Superior temporal gyrus (tissue), 1 donor: Measurements from ENCODE around the gene DERL3.
"Not testable (repeated sequence)": the region's sequence is repeated elsewhere in the genome, so short reads cannot be mapped to it uniquely, and the experiment has no call there.

Experiments
- DNase-seq: peaks from one replicate; pipeline ENCODE4 v3.0.0-alpha.2; 2016; ENCODE audit errors: extremely low spot score

The DERL3 gene

DNA sequence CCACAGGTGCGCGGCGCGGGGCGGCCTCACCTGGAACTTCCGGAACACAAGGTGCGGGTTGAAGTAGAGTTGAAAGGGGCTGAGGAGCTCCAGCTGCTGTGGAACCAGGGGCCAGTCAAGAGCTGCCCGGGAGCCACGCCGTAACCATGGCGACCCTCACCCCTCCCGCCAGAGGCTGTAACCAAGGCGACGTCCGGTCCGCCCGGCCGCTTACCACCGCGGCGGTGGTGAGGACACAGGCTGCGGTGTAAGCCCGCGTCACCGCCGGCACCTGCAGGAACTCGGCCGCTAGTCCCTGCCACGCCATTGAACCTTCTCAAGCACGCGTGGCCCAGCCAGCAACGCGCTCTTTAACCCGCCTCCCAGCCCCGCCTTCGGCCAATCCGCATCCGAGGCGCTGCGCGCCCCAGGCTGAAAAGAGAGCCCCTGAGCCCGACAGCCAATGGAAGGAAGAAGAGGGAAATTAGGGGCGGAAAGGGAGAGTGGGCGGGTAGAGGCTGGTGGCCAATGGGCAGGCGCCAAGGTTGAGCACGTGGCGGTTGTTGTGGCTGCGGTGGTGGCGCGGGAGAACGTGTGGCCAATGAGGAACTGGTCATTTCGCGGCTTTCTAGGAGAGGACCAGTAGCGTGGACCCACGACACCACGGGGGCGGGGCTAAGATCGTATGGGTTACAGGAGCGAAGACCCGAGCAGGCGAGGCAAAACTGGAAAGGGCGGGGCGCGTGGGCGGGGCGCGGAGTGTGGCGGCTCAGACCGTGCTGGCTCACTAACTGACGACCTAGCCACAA, at the start of gene DERL3:
Gene DERL3 (minus strand): TSS at position 326 of the 788 bp plus-strand sequence. CDS start 19 bp downstream, at position 307.
- peak; percentile 94 for DNase-seq

DNA sequence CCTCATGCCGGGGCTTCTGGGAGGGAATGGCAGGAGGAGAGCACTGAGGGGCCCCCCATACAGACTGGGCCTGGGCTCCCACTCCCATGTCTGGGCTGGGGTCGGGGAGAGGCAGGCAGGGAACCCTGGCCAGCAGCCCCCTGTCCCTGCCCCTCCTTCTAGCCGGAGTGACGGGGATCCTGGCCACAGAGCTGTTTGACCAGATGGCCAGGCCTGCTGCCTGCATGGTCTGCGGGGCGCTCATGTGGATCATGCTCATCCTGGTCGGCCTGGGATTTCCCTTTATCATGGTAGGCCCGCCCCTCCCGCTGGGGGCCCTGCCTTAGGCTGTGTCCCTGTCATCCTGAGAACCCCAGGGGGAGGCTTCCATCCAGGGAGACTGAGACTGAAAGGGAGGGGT, 45.3 kb upstream of the DERL3 start:
- DNase-seq, result no peak

DNA sequence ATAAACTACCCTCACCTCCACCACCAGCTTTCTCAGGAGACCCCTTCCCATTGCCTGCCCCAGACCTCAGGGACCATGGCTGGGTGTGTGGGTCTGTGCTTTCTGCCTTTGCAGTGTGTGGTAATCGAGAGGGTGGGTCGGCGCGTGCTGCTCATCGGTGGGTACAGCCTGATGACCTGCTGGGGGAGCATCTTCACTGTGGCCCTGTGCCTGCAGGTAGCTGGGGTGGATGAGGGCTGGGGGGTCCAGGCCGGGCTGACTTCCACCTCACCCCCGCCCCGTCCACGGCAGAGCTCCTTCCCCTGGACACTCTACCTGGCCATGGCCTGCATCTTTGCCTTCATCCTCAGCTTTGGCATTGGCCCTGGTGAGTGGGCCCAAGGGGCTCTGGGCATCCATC, 44.9 kb upstream of the DERL3 start:
- no peak for DNase-seq

DNA sequence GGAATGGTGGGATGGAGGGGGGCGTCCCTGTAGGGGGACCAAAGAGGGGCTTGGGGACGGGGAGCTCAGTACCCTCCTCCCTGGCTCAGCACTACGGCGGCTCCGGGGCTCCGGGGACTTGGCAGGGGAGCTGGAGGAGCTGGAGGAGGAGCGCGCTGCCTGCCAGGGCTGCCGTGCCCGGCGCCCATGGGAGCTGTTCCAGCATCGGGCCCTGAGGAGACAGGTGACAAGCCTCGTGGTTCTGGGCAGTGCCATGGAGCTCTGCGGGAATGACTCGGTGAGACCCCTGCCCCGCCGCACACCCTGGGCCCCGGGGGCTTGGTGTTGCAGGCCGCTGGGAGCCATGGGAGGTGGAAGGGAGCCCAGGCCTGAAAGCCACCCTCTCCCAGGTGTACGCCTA, 43.6 kb upstream of the DERL3 start:
- DNase-seq, result no peak

DNA sequence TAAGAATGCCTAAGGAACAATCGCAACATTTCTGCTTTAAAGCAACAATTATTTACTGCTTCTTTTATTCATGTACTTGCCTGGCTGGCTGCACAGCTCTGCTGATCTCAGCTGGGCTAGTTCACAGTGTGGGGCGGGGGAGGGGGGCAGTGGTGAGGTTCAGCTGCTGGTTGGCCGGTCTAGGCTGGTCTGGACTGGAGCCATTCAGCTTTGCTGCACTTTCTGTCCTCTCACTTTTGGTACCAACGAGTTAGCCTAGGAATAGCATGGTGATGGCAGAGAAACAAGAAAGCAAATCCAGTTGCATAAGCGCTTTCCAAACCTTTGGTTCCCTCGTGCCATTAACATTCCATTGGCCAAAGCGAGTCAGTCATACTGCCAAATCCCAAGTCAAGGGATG, 39.4 kb upstream of the DERL3 start:
- no peak for DNase-seq

DNA sequence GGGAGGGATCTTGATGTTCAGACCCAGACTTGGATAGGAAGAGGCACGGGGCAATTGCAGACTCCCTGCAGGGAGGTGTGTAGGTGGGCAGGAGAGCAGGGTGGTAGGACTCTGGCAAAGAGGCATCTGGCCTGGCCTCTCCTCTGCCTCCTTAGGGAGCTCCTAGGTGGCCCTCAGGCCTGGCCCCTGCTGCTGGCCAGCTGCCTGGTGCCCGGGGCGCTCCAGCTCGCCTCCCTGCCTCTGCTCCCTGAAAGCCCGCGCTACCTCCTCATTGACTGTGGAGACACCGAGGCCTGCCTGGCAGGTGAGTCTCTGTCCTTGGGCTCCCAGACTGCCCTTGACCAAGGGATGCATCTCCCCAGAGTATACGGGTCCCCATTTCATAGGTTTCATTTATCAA, 38.8 kb upstream of the DERL3 start:
- DNase-seq, result no peak

DNA sequence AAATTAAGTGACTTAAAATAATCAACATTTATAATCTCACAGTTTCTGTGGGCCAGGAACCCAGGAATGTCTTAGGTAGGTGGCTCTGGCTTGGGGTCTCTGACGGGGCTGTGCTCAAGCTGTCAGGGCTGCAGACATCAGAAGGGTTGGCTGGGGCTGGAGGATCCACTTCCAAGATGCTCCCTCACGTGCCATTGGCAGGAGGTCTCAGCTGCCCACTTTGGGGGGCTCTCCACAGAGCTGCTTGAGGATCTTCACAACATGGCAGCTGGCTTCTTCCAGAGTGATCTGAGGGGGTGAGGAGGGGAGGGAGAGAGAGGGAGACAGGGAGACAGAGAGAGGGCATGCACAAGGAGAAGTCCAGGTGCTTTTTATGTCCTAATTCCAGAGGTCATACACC, 37.0 kb upstream of the DERL3 start:
- DNase-seq, result no peak

DNA sequence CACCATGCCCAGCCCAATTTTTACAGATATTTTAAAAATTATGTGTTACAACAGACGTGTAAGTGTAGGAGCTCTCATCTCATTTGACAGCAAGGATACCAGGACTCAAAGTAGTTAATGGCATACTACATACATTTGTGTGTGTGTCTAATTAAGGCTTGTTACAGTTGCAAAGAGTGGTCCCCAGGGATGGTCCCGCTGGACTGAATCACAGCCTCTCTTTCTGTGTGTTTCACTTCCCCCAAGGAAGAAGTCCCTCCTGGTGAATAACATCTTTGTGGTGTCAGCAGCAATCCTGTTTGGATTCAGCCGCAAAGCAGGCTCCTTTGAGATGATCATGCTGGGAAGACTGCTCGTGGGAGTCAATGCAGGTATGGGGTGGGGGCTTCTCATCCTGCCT, 36.1 kb upstream of the DERL3 start:
- DNase-seq, result no peak

DNA sequence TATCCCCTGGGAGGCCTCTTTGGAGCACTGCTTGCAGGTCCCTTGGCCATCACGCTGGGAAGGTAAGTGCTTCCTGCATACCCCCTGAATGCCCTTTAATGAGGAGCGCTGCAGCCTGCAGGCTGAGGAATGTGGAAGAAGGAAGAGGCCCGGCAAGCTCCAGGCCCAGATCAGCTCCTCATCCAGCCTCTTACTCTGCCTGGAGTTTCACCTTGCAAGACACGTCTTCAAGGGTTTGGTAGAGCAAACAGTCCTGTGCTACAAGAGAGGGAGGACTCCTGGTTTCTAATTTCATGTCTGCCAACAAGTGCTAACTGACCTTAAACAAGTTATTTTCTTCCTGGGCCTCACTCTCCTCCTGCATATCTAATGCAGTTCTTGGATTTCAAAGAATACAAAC, 29.8 kb upstream of the DERL3 start:
- no peak for DNase-seq

DNA sequence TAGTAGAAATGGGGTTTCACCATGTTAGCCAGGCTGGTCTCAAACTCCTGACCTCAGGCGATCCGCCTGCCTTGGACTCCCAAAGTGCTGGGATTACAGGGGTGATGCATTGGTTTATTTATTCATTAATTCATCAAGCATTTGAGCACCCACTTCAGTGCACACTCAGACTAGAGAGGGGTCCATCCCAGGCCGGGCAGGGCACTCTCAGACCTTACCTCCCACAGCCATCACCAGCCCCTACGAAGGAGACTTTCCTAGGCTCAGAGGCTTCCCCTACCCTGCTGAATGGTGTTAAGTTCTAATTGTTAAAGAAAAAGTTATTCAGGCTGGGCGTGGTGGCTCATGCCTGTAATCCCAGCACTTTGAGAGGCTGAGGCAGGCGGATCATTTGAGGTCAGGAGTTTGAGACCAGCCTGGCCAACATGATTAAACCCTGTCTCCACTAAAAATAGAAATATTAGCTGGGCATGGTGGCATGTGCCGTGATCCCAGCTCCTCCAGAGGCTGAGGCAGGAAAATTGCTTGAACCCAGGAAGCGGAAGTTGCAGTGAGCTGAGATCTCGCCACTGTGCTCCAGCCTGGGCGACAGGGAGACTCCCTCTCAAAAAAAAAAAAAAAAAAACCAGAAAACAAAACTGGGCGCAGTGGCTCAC, 25.8 kb upstream of the DERL3 start:
- not testable (repeated sequence) for DNase-seq

DNA sequence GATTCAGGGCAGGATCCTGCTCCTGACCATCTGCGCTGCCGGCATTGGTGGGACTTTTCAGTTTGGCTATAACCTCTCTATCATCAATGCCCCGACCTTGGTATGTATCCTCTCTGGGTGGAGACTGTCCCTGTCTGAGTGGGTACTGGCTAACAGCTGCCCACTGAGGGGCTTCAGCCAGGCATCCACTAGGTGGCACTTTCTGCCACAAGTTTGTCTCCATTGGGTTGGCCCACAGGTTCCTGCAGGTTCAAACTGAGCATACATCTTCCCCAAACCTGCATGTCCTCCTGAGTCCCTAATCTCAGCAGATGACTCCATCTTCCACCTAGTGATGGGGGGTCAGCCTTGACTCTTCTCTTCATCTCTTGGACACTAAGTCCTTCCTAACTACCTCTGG, 23.3 kb upstream of the DERL3 start:
- DNase-seq, result no peak

DNA sequence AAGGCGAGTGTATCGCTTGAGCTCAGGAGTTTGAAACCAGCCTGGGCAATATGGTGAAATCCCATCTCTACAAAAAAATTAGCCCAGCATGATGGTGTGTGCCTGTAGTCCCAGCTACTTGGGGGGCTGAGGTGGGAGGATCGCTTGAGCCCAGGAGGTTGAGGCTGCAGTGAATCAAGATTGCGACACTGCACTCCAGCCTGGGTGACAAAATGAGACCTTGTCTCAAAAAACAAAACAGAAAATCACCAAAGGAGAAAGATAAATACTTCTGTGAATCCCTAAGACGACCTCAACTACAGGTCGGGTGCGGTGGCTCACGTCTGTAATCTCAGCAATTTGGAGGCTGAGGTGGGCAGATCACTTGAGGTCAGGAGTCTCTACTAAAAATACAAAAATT, 21.4 kb upstream of the DERL3 start:
- DNase-seq, result not testable (repeated sequence)

DNA sequence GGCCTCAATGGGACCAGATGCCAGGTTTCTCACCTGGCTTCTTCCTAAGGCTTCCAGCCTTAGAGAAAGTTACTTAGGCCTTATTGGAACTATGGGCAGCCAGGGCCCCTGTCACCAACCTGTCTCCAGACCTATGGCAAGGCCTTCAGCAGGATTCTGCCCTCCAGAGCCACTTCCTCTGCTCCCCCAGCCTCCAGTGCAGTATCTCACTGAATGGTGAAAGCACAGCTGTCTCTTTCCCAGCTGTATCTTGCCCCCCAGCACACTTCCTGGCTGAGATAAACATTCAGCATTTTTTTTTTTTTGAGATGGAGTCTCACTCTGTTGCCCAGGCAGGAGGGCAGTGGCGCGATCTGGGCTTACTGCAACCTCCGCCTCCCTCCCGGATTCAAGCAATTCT, 20.4 kb upstream of the DERL3 start:
- no peak for DNase-seq

DNA sequence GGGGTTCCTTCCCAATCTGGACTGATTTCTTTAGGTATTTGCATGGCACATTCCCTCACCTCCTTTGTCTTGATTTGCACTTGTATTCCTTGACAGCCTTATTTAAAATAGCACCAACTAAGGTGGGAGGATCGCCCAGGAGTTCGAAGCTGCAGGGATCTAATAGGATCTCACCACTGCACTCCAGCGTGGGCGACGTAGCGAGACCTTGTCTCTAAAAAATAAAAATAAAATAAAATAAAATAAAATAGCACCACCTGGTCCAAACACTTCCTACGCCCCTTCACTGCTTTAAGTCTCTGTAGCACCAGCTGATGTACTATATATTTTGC, 19.6 kb upstream of the DERL3 start:
- peak; percentile 54 for DNase-seq

DNA sequence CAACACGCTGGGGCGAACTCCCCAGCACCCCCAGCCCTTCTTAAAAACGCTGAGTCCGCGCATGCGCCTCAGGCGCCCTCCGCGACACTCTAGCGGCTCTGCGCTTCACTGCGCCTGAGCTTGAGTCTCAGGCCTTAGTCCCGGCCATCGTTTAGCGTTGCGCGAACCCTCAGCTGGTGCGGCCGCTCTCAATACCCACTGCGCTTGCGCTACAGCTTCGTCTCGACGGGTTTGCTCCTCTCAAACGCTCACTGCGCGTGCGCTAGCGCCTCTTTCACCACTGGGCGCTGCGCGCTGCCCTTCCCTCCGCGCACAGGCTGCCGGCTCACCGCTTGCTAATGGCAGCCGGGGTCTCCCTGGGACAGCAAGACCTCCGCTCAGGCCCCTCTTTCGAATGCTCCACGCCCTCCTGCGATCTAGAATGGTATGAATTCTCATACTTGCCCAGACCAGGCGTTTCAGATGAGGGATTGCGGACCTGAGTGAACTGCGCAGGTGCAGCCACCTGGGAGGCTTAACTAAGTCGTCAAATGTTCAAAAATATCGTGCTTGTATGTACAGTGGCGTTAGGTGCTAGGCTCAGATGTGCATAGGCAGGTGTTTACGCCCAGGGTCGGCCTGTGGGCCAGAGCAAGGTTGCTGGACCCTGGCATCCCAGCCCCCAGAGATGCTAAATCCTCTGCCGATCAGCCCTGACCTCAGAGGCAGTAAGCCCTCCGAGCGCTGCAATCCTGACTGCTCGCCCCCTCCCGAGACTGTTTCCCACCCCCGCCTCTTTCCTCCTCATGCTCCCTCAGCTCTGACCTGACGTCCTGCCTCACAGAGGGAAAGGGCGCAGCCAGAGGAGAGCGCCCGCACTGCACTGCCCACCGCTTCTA, 19.0 kb upstream of the DERL3 start, which contains the start of gene SLC2A11:
Gene SLC2A11 (plus strand): TSS at position 270 of the 878 bp plus-strand sequence. CDS start 125 bp downstream, at position 395.
- peak; percentile 99 for DNase-seq

DNA sequence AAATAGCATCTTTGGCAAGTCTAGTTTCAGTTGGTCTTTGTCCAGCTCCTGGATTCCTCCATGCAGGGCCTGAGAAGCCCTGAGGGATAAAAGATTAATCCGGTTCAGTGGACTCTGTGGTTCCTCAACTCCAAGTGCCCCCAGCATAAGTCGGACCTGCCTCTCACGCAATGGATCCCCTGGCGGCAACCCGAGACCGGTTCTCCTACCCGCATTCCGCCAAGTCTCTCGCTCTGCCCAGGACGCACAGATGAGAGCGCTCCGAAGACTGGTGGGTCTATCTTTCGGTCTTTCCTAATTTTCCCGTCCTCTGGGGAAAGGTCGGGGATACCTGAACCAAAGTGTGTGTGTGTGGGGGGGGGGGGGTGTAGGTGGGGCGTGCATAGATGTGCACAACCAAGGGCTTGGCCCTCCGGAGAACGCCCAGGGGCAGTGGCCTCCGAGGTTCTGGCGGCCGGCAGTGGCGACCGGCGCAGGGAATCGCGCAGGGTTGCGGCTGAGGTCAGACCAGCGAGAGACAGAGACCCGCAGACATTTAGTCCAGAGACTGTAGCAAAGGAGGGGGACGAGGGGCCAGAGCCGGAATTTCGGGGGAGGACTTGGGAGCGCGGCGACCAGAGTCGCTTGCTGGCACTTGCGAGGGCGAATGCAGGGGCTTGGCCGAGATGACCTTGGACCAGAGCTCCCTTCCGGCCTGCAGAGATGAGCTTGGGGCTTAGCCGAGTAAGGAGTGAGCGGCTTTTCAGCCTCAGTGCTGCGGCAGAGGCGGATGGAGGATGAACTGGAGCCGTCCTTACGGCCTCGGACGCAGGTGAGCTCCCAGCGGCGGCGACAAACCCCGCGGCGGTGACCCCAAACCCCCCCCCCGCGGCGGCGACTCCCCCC, 18.2 kb upstream of the DERL3 start:
- DNase-seq, result peak; percentile 49

DNA sequence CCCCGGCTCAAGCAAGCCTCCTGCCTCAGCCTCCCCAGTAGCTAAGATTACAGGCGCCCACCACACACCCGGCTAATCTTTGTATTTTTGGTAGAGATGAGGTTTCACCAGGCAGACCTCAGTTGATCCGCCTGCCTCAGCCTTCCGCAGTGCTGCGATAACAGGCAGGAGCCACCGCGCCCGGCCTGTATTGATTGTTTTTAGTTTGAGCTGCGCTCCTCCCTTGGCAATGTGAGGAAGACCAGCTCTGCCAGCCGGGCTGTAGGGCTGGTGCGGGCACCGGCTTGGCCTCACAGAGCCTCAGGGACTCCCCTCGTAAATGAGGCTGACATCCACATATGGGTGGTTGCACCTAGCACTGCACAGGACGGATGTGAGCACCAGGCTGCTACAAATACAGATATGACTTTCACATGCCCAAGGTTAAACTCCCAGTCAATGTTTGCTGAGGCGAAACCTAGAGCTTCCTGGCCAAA, 11.4 kb upstream of the DERL3 start:
- DNase-seq, result no peak

DNA sequence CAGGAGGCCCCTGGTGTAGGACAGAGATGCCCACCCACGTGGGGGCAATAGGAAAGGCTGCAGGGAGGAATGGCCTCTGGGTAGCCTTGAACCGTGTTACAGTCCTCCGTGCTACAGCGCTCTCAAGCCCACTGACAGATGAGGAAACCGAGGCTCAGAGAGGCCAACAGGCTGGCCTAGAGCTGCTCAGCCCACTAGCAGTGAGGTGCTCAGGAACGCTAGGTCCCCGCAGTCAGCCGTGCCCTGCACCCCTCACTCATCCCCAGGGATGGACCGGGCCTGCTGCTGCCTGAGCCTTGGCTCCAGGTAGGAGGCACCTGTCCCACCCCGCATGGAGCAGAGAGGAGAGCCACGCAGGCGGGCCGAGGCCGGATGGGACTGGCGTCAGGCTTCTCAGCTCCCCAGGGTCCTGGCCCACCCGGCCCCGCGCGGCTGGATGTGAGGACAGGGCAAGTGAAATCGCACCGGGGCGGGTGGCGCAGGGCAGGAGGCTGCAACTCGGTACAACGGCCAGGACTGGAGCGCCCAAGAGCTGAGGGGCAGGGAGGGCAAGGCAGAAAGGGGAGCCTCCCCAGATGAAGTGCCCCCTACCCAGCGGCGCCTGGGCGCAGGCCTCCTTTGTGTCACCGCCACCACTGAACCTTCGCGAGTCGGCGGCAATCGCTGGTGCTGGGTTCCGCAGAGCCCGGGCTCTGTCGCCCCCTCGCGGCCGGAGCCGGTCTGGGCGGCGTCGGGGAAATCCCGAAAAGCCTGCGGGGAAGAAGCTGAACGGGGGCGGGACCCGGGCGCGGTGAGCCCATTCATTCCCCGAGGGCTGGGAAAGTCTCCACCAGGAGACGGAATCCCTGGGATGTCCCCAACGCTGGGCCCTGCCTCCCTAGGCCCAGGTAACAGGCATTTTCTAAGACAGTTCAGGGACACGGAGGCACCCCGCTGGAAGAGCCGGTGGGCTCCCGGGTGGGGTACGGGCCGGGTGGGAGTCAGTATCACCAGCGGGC, 10.5 kb upstream of the DERL3 start:
- peak; percentile 80 for DNase-seq

DNA sequence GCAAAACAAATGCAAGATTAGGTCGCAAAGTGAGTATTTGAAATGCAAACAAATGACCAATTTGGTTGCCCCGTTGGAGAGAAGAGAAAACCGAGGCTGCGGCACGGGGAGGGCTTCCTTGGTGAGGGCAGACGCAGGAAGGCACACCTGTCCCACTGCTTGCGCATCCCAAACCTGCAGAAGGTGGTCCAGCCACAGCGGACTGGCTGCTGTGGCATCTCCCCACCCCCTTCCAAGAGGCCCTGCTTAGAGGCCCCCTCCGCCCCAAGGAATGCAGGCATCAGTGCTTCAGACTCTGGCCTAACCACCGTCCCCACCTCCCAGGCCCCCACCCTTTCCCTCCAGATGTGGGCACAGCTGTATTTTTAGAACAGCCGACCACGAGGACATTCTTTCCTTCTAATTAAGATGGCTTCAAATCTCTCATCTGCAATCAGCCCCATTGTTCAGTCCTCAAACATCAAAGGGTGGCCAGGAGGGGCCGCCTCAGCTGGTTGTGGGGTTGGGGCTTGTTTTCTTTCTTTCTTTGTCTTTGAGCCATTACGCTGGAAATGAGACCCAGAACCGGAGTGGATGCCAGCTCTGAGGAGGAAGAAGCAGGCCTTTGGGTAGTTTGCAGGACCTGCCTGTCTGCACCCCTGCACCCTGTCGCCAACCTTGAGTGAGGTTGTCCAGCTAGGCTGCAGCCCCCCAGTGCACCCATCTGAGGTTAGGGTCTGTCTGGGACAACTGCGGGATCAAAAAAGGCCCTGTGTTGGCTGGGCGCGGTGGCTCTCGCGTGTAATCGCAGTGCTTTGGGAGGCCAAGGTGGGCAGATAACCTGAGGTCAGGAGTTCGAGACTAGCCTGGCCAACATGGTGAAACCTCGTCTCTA, 9.4 kb upstream of the DERL3 start:
- DNase-seq, result no peak
